CD4-positive, alpha-beta T cell treated with Interleukin-15 for 4 hours (primary cell): ENCODE data around the gene TENM3.

ENCODE experiments used
- DNase-seq: peaks from one replicate; pipeline ENCODE4 v3.0.0-alpha.2; 2020; ENCODE audit warnings: low spot score

The TENM3 gene

DNA sequence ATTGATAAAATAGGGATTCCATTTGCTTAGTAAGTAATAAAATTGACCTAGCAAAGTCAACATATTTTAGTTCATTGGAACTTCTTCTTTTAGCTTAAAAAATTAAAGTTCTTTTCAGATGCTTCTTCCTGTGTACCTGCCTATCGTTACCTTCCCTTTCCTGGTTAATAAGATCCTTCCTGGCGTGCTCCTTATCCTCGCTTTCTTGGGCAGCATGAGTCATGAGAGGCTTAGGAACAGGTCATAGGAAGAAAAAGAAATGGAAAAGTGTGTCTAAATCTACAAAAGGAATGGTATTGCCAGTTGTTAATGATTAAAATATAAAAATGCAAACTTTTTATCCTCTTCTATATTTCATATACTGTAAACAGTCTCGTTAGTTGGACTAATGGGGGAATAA, 503.7 kb downstream of the TENM3 start:
- DNase-seq = no peak

DNA sequence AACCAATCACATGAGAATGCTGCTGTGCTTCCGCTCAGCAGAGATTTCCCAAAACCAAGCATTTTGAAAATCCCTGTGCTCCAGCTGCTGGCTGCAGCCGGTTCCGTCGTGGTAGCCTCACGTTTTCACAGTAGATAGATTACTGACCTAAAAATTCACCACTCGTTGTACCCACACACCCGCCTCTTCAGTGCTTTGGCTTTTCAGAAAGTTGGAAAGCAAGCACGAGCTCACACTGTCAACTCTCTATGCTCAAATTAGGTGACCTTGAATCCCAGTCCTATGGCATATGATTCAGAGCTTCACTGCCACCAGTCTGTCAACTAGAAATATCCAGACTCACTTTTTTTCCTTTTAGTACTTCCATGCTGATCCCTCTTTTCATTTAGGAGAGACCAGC, 505.1 kb downstream of the TENM3 start:
- DNase-seq = no peak

DNA sequence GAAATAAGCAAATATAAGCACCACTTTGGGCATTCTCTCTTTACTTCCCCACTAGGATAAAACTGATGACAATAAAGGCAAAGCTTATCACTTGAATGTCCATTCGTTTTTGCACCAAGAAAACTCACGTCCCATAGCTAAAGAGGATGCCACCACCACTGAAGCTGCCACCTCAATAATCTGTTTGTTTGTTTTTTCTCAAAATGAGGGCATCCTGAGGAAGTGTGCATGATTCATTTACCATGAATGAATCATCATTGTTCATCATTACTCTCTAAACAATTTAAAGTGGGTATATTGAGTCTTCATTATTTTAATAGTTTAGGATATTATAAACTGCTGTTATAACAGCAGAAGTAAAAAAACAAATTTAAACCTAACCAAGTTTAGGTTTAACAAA, 505.7 kb downstream of the TENM3 start:
- DNase-seq = no peak

DNA sequence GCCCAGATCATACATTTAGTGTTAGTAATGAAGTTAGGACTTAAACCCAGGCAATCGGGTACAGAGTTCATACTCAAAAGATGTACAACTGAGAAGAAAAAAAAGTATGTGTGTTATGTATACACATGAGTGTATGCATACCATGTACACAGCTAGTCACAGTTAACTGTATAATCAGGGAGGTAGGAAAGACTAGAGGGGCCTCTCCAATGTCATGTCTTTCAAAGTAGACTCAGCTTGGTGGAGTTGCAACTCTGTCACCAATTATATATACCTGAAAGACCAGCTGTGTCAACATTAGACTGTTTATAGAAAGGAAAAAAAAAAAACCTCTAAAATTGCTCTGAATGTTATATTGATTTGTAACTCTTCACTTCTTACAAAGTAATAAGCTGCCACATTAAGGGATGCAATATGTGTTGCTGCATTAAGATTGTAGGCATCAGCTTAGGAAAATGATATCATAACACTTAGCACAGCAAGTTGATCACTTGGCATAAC, 506.5 kb downstream of the TENM3 start:
- DNase-seq = no peak

DNA sequence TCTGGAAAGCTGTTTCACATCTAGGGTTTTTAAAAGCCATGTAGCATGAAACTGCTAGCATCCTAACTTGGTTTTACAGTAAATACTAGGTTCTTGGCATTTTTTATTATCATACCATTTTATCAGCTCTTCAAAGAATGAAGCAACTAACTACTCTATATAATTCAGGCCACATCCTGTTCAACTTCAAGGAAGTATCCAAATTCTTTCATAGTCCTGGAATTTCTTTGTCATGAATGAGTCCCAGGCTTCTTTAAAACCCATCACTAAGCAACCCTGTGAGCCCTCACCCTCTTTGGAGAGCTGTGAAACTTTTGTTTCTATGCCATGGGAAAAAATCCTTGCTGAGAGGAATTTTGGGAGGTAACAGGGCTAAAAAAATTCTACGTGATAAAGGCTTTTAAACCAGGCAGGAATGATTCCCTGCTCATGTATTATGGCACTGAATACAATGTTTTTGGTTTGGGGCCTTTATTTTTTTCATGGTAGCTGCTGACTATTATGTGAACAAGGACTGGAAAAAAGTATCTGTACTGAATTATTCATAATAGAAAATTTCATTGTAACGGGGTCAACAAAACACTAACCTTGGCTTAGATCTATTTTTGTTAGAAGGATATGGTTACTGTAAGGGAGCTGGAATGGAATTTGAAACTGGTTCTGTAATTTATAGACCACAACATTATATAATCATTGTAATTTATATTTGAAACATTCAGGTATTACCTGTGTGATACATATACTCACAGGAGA, 509.1 kb downstream of the TENM3 start:
- DNase-seq = no peak

DNA sequence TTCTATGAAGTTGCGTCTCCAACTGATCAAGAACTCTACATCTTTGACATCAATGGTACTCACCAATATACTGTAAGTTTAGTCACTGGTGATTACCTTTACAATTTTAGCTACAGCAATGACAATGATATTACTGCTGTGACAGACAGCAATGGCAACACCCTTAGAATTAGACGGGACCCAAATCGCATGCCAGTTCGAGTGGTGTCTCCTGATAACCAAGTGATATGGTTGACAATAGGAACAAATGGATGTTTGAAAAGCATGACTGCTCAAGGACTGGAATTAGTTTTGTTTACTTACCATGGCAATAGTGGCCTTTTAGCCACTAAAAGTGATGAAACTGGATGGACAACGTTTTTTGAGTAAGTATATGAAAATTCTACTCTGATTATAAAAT, 511.7 kb downstream of the TENM3 start:
- DNase-seq = no peak

DNA sequence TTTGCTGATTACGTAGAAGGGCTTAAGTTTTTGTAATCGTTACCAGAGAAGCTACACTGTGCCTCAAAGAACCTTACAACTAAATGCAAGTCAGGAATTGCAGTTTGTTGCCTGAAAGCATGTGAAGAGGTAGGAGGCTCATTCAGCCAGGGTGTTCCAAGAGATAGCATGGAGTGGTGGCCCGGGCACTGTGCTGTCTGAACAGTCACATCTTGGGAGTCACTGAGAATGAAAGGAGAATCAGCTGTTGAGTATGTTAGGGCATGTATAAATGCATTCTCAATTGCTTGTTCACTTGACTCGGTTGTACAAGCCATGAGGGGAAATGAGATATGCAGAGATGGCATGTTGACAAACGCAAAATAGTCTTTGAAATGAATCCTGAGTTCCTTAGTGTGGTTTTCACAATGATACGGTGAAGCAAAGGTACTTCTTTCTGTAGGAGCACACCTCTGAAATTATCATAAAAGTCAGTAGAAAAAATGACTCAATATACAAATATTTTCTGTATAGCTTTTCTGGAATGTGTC, 513.0 kb downstream of the TENM3 start:
- DNase-seq = no peak

DNA sequence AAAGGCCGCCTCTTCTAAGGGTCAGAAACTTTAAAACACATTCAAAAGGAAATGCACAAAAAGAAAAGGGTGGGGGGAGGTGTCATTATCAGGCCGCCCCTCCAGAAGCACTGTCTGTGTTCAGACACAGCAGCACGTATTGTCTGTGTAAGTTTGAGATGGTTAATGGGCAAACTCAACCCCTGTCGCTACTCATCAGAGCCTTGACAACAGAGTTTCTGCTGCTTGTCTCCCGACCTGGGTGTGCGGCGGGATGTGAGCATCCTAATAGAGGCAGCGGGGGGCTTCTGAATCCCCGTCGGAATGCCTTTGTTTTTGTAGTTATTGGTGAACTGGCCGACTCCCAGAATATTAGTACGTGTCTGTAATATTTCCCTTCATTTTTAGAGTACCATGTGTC, 515.1 kb downstream of the TENM3 start:
- DNase-seq = no peak

DNA sequence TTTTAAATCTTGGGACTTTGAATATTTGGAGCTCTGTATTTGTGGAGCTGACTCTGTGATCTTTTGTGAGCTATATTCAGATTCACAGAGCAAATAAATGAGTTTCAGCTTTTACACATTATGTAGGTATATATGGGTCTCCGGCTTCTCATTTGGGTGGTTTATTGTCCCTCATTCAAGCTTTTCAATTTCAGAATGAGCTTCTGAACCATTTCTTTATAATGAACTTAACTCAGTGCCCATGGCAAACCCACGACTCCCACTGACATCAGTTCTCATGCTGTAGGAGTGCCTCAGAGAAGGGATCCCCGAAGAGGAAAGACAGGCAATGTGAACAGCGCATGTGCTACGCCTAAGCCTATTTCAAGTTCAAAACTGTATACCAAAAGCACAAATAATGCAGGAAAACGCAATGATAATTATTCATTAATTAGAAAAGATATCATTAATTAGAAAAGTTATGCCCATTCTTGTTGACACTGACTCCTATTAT, 517.4 kb downstream of the TENM3 start:
- DNase-seq = no peak

DNA sequence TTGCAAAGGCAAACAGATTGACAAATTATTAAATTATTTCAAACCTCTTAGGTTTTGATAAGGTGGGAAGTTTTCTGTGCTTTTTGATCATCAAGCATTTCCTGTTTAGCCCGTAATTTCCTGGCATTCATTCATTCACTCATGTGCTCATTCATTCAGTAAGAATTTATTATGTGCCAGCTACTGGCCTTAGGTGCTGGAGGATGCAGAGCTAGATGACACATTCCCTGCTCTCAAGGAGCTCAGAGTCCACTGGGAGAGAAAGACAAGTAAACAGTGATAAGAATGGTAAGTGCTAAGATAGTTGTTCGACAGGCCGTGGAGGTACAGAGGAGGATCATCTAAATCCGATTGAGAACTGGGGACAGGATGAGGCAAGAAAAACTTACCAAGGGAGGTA, 520.9 kb downstream of the TENM3 start:
- DNase-seq = no peak

DNA sequence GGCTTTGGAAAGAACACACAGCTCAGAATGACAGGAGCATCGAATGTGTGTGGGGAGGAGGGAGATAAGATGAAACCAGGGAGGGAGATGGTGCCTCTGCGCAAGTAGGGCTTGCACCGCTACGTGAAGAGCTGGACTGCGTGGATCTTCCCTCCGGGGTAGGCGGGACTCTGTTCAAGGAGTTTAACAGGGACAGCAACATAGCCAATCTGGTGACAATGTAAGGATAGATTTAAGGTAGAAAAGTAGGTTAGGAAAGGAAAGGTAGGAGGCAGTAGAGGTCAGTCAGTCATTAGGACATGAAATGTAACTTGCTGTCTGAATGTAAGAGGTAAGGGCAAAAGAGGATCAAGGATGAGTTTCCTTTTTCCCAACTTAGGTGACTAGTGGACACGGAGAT, 521.4 kb downstream of the TENM3 start:
- DNase-seq = no peak

DNA sequence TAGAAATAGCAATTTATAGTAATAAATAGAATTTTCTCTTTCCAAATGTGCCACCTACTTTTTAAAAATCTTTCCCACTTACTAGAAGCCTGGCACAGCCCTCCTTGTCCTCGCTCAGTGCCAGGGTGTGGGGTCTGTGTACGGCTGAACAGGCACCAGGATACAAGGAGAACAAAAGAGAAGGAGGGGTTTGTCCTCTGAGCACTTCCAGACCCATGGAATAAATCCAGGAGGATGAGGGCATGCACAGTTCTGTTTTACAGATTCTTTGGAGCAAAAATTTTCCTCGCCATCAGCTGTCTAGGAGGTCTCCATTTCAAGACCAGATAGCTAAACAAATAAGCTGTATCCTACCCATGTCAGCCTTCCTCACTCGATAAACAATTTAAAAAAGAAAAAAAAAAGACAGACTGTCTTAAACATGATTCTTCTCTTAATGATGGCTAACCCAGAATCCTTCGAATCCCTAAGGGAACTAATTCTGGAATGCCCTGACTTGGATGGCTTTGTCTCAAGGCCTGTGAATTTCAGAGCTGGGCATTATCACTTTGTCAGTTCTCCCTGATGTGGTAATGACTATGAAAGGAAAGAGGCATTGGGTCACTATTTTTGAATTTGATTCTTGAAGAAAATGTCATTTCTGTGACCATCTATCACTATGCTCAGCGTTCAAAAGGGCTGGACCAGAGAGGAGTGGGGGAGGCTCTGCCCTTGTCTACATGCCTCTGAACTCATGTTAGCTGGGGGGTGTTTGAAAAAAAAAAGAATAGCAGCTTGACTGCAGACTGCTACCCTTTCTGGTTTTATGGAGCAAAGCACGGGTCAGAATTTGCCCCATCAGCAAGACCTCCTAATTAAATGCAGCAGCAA, 523.0 kb downstream of the TENM3 start:
- no peak for DNase-seq

DNA sequence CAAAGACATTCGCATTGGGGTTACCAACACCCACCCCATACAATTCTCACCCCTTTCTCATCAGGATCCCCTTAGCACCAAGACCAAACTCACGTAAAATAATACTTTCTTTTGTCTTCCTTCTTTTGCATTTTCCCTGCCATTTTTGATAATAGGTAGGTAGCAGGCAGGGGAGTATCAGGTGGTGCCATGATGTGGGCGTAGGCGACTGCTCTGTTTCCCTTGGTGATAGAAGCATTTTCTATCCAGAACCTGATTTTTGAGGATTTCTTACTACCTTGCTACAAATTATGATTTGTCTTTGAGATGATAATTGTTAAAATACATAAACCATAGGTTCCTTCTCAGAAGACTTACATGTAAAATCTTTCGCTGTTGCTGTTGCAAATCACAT, 523.7 kb downstream of the TENM3 start:
- DNase-seq = no peak

DNA sequence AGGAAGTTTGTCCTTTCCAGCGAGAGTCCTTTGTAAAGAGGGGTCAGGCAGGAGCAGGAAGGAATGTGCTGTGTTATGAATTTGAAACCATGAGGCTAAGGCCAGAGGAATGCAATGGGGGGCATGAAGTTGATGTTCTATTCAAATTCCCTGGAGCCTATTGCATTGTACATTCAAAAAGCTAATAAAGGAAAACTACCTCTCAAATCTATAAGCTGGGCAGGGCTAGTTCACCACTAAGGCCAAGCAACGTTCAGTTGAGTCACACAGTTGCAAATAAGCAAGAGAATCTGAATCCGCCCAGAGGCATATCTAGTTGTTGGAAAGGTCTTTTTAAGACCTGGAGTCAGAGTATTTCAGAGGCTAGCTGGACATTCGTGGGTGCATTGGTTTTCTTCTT, 525.6 kb downstream of the TENM3 start:
- no peak for DNase-seq

DNA sequence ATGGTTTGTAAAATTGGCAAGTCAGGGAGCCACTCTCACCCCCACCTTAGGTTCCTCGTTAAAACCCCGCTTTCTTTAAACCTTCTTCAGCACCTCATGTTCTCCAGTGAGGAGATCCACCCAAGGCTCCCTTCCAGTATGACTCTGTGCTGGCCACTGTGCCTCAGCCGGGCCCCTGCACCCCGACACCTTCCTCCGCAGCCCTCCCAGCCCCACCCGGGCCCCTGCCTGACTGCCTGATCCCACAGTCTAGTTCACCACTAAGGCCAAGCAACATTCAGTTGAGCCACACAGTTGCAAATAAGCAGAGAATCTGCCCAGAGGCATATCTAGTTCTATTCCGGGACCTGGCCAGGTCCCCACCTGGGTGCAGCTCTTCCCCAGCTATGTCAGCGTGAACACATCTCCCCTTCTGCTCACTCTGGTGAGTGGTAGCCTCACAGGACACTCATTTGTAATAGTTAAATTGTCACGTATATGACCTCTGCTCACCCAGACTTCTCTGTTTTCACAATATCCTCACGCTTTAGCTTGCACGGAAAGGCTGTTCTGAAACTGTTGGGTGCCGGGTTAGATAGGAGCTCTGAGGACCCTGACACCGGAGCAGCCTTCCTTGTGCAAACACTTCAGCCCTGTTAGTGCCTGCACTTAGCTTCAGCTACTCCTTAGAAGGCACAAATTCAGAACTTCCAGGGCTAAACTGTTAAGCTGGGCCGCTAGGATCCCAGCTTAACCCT, 527.2 kb downstream of the TENM3 start:
- no peak for DNase-seq

DNA sequence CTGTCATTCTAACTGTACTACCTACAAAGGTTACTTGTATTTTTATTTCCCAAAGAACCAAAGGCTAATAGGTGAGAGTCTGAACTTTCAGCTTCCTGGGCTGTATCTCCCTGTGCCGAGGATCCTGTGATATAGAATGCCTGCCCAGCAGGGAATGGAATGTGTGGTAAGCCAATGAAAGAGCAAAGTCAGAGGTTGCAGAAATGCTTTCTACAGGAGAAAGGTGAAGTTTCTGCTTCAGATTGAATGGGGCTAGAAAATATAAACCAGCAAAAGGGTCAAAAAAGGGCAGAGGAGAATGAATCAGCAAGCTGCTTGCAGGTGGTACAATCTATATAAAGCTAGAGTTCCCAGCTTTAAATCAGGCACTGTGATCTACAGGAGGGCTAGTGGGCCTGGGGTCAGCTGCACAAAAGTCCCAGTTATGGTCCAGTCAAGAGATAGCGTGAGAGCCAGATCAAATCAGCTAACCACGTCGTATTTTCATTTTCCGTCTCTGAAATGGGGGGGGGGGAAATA, 527.9 kb downstream of the TENM3 start:
- DNase-seq = no peak

DNA sequence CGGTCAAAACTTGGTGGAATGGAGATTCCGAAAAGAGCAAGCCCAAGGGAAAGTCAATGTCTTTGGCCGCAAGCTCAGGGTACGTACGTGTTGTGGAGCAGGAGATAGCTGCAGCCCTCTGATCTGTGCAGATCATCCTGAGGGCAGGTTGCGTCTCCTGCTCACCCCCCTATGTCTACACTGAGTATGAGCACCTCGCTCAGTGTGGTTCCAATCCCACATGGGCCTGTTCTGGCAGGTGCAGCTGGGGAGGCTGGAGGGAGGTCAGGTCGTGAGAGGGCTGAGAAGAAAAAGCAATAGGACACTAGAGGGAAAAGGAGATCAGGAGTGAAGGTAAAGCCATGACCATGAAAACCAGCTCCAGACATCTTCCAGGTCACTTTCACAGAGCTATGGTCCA, 531.9 kb downstream of the TENM3 start:
- no peak for DNase-seq

DNA sequence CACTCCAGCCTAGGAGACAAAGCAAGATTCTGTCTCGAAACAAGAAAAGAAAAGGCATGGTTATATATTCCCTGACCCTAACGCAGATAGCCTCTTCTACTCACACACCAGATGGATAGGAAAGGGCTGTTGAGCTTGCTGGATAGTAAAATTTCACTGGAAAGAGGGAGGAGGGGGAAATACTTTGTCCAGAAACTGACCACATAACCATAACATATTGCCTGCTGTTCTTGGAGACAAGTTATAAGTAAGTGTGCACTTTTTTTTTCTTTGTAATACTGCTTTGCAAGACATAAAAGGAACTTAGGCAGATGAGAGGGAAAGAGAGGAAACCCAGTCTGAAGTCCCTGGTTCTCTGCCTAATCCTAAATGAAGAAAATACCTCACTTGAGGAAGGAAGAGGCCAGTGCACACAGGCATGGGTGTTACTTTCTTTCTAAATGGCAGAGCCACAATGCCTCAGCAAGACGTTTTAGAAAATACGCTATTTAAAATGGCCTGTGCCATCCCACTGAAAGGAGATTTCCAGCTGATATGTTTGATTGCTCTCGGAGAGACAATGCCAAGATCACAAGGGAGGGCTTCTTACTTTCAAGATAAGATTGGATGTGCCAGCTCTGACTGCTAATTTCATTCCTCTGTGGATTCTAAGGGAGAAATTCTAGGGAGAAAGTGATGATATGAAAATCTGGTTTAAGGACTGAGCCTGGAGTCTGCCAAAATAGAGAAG, 533.3 kb downstream of the TENM3 start:
- DNase-seq = no peak

DNA sequence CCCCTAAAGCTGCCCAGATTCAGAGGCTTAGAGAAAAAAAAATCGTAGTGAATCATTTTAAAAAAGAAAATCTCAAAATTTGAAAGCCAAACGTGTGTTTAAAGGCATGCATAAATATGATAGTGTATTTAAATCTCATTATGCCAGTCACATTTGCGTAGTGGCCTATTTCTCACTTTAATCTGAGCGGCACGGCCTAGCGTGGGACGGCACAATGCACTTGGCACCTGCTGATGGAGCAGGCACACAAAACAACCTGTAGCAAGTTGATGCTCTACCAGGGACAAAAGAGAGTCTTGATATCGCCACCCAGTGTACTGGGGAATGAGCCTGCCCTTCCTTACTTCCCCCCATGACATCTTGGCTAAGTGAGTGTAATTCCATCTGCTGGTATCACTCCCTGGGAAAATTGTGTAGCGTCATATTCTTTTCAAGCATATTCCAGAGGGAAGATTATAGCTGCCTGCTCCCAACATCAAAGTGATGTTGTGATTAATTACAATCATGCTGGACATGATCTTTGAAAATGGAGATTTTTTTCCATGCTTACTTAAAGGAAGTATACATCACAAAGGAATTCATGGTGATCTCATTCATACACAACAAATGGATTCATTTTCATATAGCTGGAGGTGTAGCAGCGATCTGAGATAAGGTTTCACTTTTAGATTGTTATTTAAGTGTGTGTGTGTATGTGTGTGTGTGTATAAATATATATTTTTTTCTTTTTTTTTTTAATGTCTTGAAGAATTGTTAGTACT, 535.2 kb downstream of the TENM3 start:
- no peak for DNase-seq

DNA sequence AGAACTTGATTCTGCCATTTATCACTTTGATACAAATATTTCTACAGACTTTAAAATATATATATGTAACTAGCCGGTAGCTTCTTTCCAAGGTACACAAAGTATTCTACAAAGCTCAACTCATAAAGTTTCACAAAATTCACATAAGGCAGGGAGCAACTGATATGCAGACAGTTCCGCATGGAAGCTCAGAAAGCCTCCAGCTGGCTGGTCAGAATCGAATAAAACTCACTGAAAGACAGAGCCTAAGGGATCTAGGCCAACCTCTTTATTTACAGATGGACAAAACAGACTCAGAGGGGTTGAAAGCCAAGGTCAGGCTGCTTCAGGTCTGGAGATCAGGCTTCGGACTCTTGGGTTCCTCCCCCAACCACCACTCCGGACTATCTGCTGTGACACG, 543.8 kb downstream of the TENM3 start:
- DNase-seq = no peak

DNA sequence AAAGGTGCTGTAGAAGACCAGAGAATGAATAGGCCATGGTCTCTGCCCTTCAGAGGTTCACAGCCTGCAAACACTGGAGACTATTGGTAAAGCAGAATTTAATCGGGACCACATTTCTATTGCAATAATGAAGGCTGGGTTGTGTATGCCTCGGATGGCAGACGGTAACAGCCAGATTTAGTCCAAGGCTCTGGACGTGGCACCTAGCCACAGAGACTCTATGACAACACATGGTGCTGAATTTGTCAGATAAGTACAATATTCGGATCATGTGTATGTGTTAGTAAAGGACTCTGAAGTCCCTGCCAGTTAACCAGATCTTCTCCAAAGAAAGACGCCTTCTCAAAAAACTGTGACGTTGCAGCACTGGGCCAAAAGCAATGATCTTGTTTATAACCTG, 545.0 kb downstream of the TENM3 start:
- no peak for DNase-seq
